VCaP (cell line): ENCODE results near the gene SERPINA3.

Source experiments
- H3K27ac ChIP-seq: fragments of 450-650 bp; 2 replicates; pipeline ENCODE4 v1.5.1; 2017
- TF ChIP-seq, protein P1 (sequence below): fragments of 450-650 bp; conservative IDR thresholded peaks from 2 replicates; pipeline ENCODE4 v1.5.1; 2017; ENCODE audit warnings: mild to moderate bottlenecking, moderate library complexity

Gene SERPINA3

DNA sequence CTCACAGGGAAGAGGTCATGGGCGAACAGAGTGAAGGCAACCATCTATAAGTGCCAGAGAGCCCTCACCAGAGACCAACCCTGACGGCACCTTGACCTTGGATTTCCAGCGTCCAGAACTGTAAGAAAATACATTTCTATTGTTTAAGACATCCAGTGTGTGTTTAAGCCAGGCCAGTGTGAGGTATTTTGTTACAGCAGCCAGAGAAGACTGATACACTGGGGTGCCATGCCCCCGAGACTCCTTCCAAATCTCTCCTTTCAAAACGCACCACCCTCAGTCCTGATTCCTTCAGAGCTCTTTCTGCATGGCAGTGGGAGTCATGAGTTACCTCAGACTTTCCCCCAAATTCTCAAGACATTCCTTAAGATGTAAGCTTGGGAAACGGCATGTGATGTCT, 33.5 kb upstream of the SERPINA3 start:
- no peak overlapping the region for H3K27ac ChIP-seq
- TF ChIP-seq, protein P1, sequence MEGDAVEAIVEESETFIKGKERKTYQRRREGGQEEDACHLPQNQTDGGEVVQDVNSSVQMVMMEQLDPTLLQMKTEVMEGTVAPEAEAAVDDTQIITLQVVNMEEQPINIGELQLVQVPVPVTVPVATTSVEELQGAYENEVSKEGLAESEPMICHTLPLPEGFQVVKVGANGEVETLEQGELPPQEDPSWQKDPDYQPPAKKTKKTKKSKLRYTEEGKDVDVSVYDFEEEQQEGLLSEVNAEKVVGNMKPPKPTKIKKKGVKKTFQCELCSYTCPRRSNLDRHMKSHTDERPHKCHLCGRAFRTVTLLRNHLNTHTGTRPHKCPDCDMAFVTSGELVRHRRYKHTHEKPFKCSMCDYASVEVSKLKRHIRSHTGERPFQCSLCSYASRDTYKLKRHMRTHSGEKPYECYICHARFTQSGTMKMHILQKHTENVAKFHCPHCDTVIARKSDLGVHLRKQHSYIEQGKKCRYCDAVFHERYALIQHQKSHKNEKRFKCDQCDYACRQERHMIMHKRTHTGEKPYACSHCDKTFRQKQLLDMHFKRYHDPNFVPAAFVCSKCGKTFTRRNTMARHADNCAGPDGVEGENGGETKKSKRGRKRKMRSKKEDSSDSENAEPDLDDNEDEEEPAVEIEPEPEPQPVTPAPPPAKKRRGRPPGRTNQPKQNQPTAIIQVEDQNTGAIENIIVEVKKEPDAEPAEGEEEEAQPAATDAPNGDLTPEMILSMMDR: no peak

DNA sequence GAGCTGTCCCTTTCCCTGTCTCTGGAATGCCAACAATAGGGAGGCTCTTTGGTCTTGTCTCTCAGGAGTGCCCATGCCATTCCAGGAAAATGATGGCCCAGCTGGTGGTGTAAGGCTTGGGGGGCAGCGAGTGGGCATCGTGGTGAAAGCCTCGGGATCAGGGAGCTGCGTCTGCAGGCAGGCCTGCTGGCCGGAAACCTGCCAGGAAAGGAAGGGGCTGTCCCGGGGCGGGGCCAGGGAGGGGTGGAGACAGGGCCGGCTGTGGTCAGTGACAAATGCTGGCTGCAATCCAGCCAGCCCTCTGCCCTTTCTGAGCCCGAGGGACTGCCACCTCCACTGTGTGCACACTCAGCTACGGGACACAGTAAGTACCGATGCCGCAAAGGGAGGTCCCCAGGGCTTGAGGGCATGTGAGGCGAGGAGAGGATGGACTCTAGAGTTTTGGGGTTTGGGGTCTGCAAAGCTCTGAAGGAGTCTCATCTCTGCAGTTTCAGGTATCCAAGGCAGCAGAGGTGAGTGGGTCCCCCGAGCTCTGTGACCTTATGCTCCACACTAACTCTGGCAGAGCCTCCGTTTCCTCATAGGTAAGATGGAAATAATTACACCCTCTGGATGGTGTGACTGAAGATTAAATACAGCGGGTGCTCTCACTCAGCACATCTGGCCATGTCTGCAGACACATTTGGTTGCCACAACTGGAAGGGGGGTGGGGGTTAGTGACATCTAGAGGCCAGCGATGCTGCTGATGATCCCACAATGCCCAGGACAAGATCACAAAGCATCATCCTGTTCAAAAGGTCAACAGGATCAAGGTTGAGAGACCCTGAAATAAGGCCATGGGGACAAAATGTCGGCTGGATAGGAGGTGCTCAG, 30.8 kb upstream of the SERPINA3 start, which contains the start of gene SERPINA5:
SERPINA5 (plus strand) TSS at position 300 of the 873 bp plus-strand sequence. CDS start 5,937 bp downstream, outside the sequence.
- TF ChIP-seq, protein P1: no peak
- H3K27ac ChIP-seq: no peak within 1 kb of the TSS

DNA sequence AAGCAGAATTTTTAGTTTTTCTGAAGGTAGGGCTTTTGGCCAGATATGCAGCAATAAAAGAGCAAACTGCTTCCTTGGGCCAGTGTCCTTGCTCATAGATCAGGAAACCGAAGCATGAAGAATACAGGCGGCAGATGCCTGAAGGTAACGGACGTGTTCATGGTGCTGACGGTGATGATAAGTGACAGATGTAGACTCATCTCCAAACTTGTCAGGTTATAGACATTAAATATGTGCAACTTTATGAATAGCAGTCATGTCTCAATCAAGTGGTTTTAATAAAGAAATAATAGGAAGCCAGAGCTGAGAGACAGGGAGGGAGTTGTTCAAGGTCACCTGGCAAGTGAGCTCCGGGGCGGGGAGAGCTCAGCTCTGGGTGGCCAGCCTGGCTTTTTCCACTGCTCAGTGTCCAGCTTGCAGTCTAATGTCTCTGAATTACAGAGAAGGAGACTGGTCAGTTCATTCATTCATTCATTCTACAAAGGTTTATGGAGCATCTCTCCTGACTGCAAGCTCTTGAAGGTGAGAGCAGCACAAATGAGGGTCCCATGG, 29.9 kb upstream of the SERPINA3 start:
- TF ChIP-seq, protein P1: no peak
- H3K27ac ChIP-seq: no peak overlapping the region

DNA sequence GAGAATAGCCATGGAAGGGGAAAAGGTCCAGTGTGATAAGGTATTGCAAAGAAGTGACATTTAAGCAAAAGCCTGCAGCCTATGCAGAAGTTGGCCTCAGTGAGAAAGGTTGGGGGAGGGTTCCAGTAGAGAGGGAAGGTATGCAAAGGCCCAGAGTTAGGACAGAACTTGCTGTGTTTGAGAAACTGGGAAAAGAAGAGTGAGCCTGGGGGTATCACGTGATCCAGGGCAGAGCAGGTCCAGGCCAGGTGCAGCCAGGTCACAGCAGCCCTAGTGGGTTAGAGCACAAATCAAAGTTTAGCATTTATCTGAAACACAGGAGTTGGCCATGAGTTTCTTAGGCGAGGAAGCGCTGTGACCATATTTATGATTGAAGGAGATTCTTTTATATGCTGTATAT, 29.3 kb upstream of the SERPINA3 start:
- H3K27ac ChIP-seq: no peak overlapping the region
- TF ChIP-seq, protein P1: no peak

DNA sequence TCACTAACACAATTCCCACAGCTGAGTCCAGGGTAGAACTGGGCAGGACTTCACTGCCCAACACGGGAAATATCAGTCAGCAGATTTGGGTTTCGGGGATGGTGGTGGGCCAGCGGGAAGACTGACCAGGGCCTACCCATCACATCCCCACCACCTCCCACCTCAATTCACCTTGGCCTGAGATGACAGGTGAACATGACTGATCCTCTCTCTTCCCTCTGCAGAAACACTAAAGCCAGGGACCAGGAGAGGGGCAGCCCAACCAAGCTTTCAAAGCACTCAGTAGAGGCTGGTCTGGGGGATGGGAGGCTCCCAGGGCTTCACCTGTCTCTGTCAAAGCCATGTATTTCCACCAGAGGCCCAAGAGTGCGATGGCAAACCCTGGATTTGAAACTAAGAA, 28.6 kb upstream of the SERPINA3 start:
- TF ChIP-seq, protein P1: no peak
- no peak overlapping the region for H3K27ac ChIP-seq

- TF ChIP-seq, protein P1: no peak
- no peak overlapping the region for H3K27ac ChIP-seq
These were observed 27.5 kb upstream of the SERPINA3 start for GRCh38 chr14:94584591-94585280.

DNA sequence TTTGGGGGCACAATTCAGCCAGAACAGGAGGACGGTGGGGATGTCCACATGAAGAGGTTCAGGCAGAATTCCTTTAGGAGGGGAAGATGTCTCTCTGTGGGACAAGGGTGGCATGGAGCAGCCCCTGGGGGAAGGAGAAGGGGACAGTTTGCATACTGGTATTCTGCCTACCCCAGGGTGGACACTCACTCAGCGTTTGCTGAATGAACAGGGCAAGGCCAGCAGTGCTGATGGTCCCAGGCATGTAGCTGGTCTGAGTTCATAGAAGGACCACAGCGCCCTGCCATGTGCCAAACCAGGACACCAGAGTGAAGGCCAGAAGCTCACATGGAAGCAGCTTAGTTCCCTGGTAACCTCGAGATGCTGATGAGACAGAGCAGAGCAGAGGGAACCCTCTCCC, 25.6 kb upstream of the SERPINA3 start:
- no peak overlapping the region for H3K27ac ChIP-seq
- TF ChIP-seq, protein P1: no peak
